Right kidney (tissue), 1 donor: ENCODE data around the gene WWOX.

Experiments used
- DNase-seq: peaks from one replicate; pipeline ENCODE4 v3.0.0-alpha.2; 2016

Gene WWOX

DNA sequence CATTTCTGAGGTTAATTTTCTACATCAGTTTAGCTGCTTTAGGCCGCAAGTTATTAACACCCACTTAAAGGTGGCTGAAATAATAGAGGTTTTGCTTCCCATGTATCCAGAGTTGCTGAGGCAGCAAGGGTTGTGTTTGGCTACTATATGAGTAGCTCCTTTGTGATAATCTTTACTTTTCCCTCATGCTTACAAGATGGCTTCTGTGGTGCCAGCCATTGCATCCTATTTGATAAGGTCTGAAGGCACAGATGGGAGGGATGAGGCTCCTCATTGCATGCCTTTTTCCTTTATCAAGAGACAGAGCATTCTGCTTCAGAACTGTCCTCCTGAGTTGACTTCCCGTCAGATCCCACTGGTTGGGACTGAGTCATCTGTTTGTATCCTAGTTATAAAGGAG lies 340.2 kb downstream of the WWOX start:
- DNase-seq, result no peak

DNA sequence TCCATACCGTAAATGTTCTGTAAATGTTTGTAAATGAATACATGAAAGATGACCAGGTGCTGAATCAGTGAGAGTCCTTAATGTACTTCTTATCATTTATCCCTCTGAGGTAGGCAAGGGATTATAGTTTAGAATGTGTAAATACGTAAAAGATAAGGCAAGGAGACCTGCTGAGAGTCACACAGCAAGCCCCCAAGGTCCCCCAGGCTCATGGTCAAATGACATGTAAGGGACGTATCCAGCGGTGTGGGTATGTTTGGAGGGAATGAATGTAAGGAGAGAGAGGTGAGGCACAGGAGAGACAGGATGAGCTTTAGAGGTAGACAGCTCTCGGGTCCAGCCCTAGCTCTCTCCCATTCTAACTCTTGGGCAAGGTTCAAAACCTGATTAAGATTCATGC lies 341.8 kb downstream of the WWOX start:
- DNase-seq, result no peak

DNA sequence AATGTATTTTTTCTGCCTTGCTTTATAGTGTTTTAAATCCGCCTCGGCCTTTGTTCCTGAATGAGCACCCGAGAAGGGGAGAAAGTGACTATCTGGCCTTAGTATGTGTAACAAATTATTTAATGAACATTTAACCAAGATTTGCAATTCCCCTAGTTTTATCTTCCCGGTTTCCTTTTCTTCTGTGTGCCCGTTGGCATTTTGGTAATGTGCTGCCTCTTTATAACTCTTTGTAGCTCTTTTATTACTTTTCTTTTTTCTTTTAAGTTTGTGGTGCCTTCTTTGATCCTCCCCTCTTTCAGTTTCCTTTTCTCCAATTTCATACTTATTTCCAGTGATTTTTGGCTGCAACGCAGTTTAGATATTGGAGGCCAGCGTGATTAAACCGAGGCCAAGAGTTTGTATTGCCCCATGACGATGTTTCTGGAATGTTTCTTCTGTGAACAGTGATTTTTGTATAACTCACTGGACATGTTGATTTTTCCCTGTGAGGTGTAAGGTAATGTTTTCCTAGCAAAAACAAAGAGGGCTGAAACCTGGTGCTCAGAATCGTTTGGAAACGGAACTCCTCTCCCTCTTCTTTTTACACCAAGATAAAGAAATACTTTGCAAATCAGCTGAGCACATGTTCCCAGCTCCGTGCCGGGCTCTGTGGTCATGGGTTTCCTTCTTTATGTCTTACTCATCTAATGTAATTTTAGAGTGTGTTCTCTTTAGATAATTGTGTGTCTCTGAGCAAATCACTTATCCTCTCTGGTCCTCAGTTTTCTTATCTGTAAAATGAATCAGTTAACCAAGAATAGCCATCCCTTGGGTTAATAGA lies 344.3 kb downstream of the WWOX start:
- no peak for DNase-seq

DNA sequence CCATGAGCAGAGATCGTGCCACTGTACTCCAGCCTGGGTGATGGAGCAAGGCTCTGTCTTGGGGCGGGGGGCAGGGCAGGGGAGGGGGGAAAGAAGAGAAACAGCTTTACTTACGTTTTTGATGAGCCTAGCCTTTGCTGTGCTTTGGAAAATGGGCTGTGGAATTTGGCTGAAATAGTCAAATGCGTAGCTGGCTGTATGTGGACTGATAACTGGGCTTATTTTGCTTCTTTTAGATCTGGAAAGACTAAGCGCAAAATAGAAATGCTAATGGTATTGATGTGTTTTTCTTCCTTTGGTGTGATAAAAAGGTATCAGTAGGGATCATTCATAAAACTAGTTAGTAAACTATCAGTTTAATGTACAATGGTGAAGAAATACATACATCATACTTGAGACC lies 346.4 kb downstream of the WWOX start:
- DNase-seq, result no peak

DNA sequence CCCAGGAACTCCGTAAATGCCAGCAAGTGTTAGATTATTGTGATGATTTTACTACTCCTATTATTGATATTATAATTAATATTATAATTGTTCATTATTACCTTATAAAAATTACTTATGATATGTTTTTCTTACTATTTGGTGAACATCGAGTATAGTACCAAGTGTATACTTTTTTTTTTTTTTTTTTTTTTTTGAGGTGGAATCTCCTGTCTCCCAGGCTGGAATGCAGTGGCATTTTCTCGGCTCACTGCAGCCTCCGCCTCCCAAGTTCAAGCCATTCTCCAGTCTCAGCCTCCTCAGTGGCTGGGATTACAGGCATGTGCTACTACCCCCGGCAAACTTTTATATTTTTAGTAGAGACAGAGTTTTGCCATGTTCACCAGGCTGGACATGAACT lies 347.0 kb downstream of the WWOX start:
- no peak for DNase-seq

DNA sequence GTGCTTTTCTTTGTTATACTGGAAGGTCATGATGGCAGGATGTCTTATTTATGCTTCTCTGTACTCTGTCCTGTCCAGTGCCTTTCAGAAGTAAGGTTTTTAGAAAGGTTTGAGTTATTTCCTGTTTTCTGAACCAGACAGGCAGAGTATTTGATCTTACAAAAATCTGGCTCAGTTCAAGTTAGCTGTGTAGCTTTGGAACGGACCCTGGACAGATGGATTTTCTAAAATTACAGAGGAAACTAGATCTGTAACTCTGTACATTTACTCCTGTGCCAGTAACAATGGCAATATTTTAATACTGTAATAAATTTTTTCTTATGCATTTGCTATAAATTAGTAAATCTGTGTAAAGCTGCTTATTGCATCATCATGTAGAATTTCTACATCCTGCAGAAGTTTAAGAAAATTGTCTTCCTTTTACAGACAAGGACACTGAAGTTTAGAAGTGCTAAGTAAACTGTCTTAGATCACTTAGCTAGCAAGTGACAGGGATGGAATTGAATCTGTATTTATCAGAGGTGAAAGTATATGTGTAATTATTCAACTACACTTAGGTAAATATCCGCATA lies 347.6 kb downstream of the WWOX start:
- no peak for DNase-seq

DNA sequence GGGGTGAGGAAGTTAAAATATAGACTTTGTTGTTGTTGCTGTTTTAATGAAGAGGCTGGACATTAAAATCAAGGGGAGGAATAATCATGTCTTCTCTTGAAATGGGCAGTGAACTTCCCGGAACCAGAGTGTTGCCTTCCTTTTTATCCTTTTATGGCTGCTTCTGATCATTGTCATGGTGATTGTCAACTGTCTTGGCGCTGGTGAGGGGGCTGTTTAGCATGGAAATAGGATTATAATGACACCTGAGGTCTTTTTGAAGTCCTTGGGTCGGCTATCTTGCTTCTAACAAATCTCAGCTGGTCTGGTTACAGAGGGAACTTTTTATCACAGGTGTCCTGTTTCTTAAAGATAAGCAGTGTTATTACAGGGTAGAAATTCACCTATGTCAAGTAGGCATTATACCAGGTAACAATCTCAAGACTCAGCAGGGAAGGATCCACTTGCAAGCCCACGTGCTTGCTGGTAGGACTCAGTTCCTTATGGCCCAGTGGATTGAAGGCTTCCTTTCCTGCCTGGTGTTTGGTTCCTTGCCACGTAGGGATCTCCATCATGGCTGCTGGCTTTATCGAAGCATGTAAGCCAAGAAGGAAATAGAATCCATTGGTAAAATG lies 349.3 kb downstream of the WWOX start:
- DNase-seq, result no peak

DNA sequence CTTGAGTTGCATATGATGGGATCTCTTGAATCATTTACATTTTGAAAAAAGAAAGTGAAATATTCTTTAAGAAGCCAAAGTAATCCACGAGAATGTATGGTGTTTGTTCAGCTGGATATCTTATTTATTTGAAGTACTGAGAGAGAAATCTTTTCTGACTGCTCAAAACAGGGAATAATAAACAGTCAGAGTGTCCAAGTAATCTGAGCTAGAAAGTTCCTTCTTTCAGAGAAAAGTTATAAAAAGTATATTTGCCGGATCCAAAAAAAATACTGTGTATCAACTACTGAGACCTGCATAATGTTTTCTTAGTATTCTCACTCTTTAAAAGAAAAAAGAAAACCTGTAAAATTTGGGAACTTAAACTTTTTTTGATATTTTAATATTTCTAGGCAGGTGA lies 350.8 kb downstream of the WWOX start:
- DNase-seq, result no peak

DNA sequence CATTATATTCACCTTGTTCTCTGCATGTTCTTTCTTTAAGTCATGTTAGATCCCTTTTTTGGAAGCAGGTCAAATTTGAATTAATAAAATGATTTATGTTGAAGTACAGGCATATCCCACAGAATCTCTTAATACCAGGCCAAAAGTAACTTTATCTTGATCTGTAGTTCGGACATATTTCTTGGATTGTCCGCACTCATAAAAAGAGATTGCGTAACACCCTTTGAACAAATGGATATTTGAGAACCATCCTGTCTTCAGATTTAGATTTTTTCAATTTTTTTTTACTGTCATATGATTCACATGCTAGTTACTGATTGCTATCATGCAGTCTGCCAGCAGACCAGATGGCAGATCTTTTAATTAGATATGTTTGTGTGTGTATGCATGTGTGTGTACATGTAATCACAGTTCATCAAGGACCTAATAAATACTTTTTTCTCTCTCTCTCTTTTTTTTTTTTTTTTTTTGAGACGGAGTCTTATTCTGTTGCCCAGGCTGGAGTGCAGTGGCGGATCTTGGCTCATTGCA lies 352.6 kb downstream of the WWOX start:
- DNase-seq, result no peak

DNA sequence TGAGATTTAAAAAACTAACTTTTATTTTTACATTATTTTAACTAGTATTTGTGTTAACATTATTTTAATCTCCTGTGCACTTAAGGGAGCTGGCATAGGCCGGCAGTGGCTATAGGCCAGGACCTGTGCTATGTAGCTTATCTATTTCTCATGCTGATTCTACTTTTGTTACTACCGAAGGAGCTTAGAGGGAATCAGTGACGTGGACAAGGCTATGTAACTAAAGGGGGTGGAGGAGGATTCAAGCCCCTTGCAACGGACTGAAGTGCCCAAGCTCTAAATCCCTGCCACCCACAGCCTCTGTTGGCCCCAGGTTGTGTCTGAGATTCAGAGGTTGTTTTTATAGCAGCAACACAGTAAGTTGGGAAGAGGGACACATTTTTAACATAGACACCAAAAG lies 356.4 kb downstream of the WWOX start:
- DNase-seq, result no peak

DNA sequence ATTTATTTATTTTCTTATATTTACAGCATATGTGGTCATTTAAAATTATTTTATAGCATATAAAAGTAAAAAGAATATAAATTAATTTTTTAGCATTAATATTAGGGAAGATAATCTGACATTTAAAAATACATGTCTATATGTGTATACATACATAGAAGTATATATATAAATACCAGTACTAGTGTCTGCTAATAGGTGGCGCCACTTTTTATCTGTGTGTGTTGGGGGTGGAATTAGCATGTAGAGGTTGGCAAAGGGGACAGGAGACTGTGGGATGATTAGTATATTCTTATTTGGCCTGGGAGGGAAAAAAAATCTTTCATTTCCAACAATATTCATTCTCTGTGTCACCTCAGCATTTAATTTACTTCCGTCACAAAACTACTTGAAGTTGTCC lies 359.1 kb downstream of the WWOX start:
- no peak for DNase-seq

DNA sequence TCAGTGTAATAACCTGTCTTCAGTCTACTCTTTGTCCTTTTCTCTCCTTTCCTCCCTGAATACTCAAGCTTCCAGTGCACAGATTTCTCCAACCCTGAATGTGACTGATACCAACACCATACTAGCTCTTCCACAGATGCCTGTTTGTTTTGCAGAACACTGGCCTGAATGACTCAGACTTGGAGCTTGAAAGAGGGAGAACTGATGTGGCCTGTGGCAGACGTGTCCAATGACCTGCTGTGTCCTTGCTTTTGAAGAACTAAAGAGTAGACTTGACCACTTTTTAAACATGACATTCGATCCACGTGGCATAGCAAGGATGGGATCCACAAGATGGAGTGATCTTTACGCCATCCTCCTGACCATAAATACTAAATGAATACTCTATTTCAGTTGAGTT lies 361.0 kb downstream of the WWOX start:
- DNase-seq, result no peak

DNA sequence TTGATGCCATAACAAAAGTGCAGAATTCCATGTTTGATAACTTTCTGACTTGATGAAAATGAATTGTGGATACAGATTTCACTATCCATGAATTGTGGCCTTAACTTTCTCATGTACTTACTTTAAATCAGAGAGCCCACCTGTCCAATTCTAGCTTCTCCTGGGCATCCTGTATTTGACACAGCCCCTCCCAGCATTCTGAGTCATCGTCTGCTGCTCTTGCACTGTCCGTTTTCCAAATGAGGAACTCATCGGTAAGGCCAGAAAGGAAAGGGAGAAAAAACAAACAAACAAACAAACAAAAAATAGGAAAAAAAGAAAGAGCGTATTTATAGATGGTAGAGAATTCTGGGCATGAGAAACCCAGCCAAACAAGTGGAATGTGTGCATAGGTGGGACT lies 361.6 kb downstream of the WWOX start:
- DNase-seq, result no peak

DNA sequence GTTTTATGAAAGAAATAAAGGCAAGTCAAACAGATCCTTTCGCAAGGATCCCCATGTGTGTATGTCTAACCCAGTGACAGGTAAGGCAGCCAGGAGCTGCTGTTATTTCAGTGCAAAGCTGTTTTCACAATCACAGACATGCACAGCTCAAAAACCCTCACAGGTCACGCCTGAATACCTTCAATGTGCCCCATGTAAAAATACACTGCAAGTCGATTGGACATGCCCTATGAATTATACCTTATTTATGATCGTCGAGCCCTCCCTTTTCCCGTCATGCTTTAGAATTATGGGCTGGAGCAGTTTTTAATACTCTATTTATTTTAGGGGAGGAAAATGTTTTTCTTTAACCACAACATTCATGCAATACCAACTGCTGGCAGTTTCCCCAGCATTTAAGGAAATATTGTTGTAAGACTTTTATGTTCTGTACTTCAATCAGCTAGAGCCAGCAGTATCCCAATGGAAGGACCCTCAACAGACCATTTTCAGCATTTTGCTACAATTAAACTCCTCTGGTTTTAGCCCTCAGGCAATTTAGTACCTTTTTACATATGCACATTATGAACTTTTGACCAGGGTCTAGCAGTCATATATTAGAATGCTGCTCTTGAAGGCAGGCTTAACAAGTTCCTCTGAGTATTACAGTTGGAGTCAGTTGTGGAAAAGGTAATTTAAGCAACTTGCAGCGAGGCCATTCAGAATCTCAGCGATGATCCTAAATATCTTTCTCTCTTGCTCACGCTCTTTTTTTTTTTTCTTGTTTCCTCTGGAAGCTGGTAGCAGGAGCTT lies 362.2 kb downstream of the WWOX start:
- no peak for DNase-seq

DNA sequence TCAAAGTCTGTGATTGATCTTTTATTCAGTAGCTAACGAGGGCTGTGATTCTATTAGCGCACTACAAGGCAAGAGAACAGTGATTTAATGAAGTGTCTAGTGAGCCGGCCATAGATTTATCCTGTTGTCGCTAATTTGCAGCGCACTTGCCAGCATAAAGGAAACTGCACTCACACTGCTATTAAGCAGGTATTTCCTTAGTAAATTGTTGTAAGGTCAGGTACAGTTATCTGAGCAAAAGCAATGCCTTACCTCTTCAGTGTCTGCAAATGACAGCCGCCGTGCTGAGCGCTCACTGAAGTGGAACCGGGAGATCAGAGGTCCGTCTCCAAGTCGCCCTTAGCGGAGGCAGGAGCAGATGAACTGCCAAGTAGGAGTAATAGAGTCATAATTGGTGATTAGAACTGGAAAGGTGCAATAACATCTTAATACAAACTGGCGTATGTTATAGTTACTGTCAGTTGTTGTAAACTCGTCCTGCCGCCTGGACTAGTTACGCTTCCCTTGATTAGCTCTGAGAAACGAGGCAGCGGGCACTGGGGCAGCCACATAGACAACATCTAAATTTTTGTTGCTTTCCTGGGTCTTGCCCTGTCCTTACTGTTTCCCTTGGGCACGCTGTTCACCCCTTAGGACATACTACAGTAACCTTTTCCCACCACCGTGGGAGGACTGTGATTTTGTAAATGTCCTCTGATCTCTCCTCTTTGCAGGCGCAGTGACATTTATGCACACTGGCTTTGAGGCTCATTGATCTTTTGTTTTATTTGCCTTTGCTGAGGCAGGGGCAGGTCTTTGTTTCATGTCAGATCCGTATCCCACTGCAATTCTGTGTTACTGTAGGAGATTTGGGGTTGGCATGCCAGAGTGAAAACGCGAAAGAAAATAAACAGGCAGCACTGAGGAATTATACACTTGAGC lies 363.1 kb downstream of the WWOX start:
- DNase-seq, result peak; percentile 49

DNA sequence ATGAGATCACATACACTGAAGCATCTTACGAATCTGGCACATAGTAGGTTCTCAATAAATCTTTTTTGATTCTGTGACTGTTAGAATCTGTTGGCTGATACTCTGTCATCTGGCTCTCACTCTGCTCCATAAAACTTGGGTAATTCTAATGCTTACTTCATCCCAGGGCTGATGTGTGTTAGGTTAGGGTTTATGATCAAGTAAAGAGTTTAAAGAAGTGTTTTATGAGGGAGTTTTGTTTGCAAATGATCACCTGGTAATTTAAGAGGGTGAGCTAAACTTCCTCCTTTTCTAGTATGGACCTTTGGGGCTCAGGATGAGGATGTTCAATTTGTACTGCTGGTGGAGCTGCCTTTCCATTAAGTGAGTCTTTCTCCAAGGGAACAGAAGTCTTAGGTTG lies 364.1 kb downstream of the WWOX start:
- DNase-seq, result no peak

DNA sequence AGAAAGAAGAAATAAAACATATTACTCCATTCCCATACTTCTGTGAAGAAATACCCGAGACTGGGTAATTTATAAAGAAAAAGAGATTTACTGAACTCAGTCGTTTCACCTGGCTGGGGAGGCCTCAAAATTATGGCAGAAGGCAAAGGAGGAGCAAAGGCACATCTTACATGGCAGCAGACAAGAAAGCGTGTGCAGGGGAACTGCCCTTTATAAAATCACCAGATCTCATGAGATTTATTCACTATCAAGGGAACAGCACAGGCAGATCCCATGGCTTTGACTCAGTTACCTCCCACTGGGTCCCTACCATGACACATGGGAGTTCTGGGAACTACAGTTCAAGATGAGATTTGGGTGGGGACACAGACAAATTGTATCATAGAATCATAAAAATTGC lies 365.4 kb downstream of the WWOX start:
- no peak for DNase-seq

DNA sequence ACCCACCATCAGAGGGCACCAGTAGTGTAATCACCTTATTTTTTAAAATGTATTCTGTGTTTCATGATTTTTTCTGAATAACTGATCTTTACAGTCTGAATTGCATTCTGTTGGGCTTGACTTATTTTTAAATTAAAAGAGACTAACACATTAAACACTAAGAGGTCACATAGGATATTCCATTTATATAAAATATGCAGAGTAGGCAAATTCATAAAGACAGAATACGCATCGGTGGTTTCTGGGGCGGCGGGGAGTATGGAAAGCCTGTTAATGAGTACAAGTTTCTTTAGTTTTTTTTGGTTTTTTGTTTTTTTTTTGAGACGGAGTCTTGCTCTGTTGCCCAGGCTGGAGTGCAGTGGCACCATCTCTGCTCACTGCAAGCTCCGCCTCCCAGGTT lies 366.3 kb downstream of the WWOX start:
- no peak for DNase-seq

DNA sequence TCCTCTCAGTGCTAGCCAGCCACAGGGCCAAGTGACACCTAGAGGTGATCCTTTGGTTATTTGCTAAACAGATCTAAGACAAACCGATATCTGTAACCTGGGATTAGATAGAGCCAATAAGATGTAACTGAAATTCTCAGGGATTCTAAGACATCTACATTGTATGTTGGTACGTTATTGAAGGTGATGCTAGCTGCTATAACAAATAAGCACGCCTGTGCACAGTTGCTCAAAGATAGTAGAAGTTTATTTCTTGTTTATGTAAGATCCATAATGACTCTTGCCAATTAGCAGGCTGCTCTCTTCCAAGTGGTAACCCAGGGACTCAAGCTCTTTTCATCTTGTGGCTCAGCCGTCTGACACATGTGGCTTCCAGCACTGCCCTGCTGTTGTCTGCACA lies 370.3 kb downstream of the WWOX start:
- no peak for DNase-seq

DNA sequence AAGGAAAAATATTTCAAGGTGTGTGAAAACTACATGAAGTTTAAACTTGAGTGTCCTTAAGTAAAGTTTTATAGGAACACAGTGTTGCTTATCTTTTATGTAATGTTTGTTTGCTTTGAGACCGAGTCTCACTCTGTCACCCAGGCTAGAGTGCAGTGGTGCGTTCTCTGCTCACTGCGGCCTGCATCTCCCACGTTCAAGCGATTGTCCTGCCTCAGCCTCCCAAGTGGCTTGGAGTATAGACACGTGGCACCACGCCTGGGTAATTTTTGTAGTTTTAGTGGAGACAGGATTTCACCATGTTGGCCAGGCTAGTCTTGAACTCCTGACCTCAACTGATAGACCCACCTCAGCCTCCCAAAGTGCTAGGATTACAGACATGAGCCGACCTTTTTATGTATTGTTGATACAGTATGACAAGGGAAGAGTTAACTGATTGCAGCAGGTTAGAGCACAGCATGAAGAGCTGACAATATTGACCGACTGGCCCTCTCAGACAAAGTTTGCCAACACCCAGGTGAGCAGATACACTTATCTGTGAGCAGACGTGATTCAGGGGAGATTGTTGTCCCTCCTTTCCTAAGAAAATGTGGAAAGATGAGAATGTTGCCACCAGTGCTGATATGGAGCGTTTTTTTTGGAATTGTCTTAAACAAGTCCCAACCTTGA lies 373.7 kb downstream of the WWOX start:
- no peak for DNase-seq

DNA sequence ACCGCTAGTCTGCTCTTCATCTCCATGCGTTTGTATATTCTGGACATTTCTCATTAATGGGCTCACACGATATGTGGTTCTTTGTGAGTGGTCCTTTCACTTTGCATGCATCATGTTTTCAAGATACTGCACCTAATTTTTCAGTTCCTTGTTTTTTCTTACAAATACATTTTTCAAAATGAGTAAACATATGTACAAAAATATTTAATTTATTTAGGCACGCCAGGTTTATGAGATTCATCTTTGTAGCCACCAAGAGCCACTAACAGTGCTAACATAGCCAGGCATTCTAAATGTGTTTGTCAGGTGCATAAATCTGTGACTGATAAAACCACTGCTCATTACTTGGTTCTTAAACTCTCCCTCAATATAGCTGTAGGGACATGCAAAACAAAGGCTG lies 375.3 kb downstream of the WWOX start:
- no peak for DNase-seq
